Fibroblast of mammary gland (primary cell): ENCODE results near the gene DDX50.
A peak's percentile ranks its signal among the peaks of the same experiment; 100 is the strongest.

Experiments used
- DNase-seq: peaks from one replicate; pipeline ENCODE4 v3.0.0-alpha.2; 2010; ENCODE audit warnings: low read depth
- H3K4me3 ChIP-seq: 2 replicates; pipeline ENCODE4 v1.5.1; 2011; ENCODE audit warnings: low read depth, mild to moderate bottlenecking, low read length, moderate library complexity; ENCODE audit not compliant: control insufficient read depth
- CTCF ChIP-seq: conservative IDR thresholded peaks from 2 replicates; pipeline ENCODE4 v1.5.1; 2011; ENCODE audit warnings: low read depth, low read length, inconsistent platforms; ENCODE audit not compliant: control insufficient read depth, insufficient read depth

DDX50 gene

GRCh38 chr10:68982389-68982788 lies 81.3 kb downstream of the DDX50 start:
- no peak for DNase-seq
- H3K4me3 ChIP-seq = no peak overlapping the region
- no peak for TF ChIP-seq CTCF

- TF ChIP-seq CTCF = no peak
- DNase-seq = no peak
- no peak overlapping the region for H3K4me3 ChIP-seq
Measured at GRCh38 chr10:68987611-68988010, 86.5 kb downstream of the DDX50 start.

- TF ChIP-seq CTCF = peak; percentile 47
- H3K4me3 ChIP-seq = peak within 1 kb of the TSS; percentile 95
- DNase-seq = peak; percentile 98
Measured at GRCh38 chr10:68988530-68989316, 87.6 kb downstream of the DDX50 start, which contains the start of gene KIFBP. TSS of gene KIFBP (plus strand) at chr10:68988803. CDS start at chr10:68988833, 30 bp downstream.

GRCh38 chr10:68989317-68989990 lies 88.3 kb downstream of the DDX50 start:
- peak overlapping the region; percentile 95 for H3K4me3 ChIP-seq
- DNase-seq = peak; percentile 22
- no peak for TF ChIP-seq CTCF

GRCh38 chr10:68992636-68993440 lies 91.7 kb downstream of the DDX50 start:
- H3K4me3 ChIP-seq = no peak overlapping the region
- no peak for TF ChIP-seq CTCF
- DNase-seq = peak; percentile 96
